Fibroblast of peridontal ligament (primary cell): ENCODE data around the gene TMEM14A.
"Not testable (repeated sequence)": the region's sequence is repeated elsewhere in the genome, so short reads cannot be mapped to it uniquely, and the experiment has no call there.

Experiments
- DNase-seq: peaks from one replicate; pipeline ENCODE4 v3.0.0-alpha.2; 2010; ENCODE audit errors: extremely low read depth

TMEM14A gene

GRCh38 chr6:52697903-52698302 is 27.0 kb downstream of the TMEM14A start:
- no peak for DNase-seq

GRCh38 chr6:52704060-52704459 is 33.1 kb downstream of the TMEM14A start:
- no peak for DNase-seq

GRCh38 chr6:52704781-52705502 is 34.0 kb downstream of the TMEM14A start:
- DNase-seq = not testable (repeated sequence)

GRCh38 chr6:52706001-52706400 is 35.1 kb downstream of the TMEM14A start:
- DNase-seq = no peak

GRCh38 chr6:52707963-52708680 is 37.2 kb downstream of the TMEM14A start:
- no peak for DNase-seq

GRCh38 chr6:52712136-52712535 is 41.2 kb downstream of the TMEM14A start:
- DNase-seq = peak; percentile 8

GRCh38 chr6:52714761-52715160 is 43.8 kb downstream of the TMEM14A start:
- DNase-seq = not testable (repeated sequence)

GRCh38 chr6:52718550-52718949 is 47.6 kb downstream of the TMEM14A start:
- DNase-seq = peak; percentile 62

GRCh38 chr6:52720321-52720720 is 49.4 kb downstream of the TMEM14A start:
- no peak for DNase-seq

GRCh38 chr6:52724042-52724405 is 53.1 kb downstream of the TMEM14A start:
- DNase-seq = peak; percentile 81

GRCh38 chr6:52724406-52725121 is 53.7 kb downstream of the TMEM14A start:
- DNase-seq = peak; percentile 69

- DNase-seq = peak; percentile 18
Measured at GRCh38 chr6:52725143-52725534, 54.2 kb downstream of the TMEM14A start.

- peak; percentile 20 for DNase-seq
Measured at GRCh38 chr6:52725535-52726192, 54.8 kb downstream of the TMEM14A start.

- no peak for DNase-seq
Measured at GRCh38 chr6:52726193-52726542, 55.3 kb downstream of the TMEM14A start.

- DNase-seq = no peak
Measured at GRCh38 chr6:52726741-52727535, 56.0 kb downstream of the TMEM14A start.

- no peak for DNase-seq
Measured at GRCh38 chr6:52727908-52728307, 57.0 kb downstream of the TMEM14A start.

GRCh38 chr6:52728394-52728793 is 57.5 kb downstream of the TMEM14A start:
- no peak for DNase-seq

GRCh38 chr6:52729576-52729975 is 58.7 kb downstream of the TMEM14A start:
- DNase-seq = no peak

GRCh38 chr6:52731719-52732118 is 60.8 kb downstream of the TMEM14A start:
- no peak for DNase-seq

- DNase-seq = no peak
Measured at GRCh38 chr6:52733172-52733571, 62.3 kb downstream of the TMEM14A start.

GRCh38 chr6:52734072-52734471 is 63.2 kb downstream of the TMEM14A start:
- DNase-seq = no peak
